NCI-H1048 (cell line): ENCODE results near the gene MAPKAPK2.
A peak's percentile ranks its signal among the peaks of the same experiment; 100 is the strongest.

Experiments
- DNase-seq: peaks from one replicate; lab custom pipeline; 2025; lab: John Stamatoyannopoulos, UW

MAPKAPK2 gene

GRCh38 chr1:206660136-206660535 lies 24.6 kb upstream of the MAPKAPK2 start:
- no peak for DNase-seq

- no peak for DNase-seq
Measured at GRCh38 chr1:206661161-206661820, 23.4 kb upstream of the MAPKAPK2 start.

GRCh38 chr1:206662396-206663092 lies 22.2 kb upstream of the MAPKAPK2 start:
- no peak for DNase-seq

- DNase-seq = no peak
Measured at GRCh38 chr1:206663362-206663761, 21.3 kb upstream of the MAPKAPK2 start.

- DNase-seq = peak; percentile 59
Measured at GRCh38 chr1:206663832-206664652, 20.7 kb upstream of the MAPKAPK2 start.

GRCh38 chr1:206664740-206665139 lies 20.0 kb upstream of the MAPKAPK2 start:
- DNase-seq = no peak

GRCh38 chr1:206666031-206666561 lies 18.6 kb upstream of the MAPKAPK2 start:
- no peak for DNase-seq

- no peak for DNase-seq
Measured at GRCh38 chr1:206666954-206667665, 17.6 kb upstream of the MAPKAPK2 start.

GRCh38 chr1:206668351-206668750 lies 16.4 kb upstream of the MAPKAPK2 start:
- DNase-seq = no peak

GRCh38 chr1:206668874-206669410 lies 15.8 kb upstream of the MAPKAPK2 start:
- DNase-seq = no peak

GRCh38 chr1:206672011-206672688 lies 12.6 kb upstream of the MAPKAPK2 start:
- DNase-seq = no peak

- no peak for DNase-seq
Measured at GRCh38 chr1:206672844-206673758, 11.6 kb upstream of the MAPKAPK2 start.

GRCh38 chr1:206674236-206674635 lies 10.5 kb upstream of the MAPKAPK2 start:
- no peak for DNase-seq

GRCh38 chr1:206674745-206675175 lies 9.9 kb upstream of the MAPKAPK2 start:
- no peak for DNase-seq

- DNase-seq = no peak
Measured at GRCh38 chr1:206676499-206676898, 8.2 kb upstream of the MAPKAPK2 start.

GRCh38 chr1:206678490-206678889 lies 6.2 kb upstream of the MAPKAPK2 start:
- no peak for DNase-seq

GRCh38 chr1:206679738-206680211 lies 4.9 kb upstream of the MAPKAPK2 start:
- no peak for DNase-seq

- no peak for DNase-seq
Measured at GRCh38 chr1:206680279-206680678, 4.4 kb upstream of the MAPKAPK2 start.

GRCh38 chr1:206681359-206681758 lies 3.3 kb upstream of the MAPKAPK2 start:
- DNase-seq = no peak

GRCh38 chr1:206682111-206682510 lies 2.6 kb upstream of the MAPKAPK2 start:
- DNase-seq = no peak
